HUDEP-2 (cell line): ENCODE measurements around the gene TCF25.
"Not testable (repeated sequence)": the region's sequence is repeated elsewhere in the genome, so short reads cannot be mapped to it uniquely, and the experiment has no call there.

ENCODE experiments used
- DNase-seq, 76 experiments: peaks; one replicate each; lab custom pipeline; 2025; ENCODE audit not compliant: unreplicated experiment in 76 of 76; lab: John Stamatoyannopoulos, UW

Gene TCF25

GRCh38 chr16:89900885-89901284, 27.5 kb downstream of the TCF25 start:
- no peak for DNase-seq

DNA sequence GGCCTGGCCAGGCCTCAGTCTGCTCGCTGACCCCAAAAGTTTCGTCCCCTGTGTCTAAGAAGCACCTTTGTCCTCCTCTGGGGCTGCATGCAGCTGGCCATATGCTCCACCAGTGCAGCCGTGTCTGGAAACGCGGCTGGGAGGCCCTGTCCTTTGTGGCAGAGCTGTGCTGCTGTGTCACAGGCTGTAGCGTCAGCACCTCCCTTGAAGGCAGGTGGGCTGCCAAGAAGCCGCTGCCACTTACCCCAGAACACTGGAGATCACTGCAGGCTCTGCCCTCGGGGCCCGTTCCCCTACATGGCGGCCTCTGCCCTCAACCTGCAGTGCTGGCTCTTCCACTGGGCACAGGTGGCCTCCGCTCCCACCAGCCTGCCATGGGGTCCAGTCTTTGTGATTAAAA, 29.6 kb downstream of the TCF25 start:
- no peak for DNase-seq

- no peak for DNase-seq
These were observed 30.6 kb downstream of the TCF25 start for GRCh38 chr16:89903908-89904515.

DNA sequence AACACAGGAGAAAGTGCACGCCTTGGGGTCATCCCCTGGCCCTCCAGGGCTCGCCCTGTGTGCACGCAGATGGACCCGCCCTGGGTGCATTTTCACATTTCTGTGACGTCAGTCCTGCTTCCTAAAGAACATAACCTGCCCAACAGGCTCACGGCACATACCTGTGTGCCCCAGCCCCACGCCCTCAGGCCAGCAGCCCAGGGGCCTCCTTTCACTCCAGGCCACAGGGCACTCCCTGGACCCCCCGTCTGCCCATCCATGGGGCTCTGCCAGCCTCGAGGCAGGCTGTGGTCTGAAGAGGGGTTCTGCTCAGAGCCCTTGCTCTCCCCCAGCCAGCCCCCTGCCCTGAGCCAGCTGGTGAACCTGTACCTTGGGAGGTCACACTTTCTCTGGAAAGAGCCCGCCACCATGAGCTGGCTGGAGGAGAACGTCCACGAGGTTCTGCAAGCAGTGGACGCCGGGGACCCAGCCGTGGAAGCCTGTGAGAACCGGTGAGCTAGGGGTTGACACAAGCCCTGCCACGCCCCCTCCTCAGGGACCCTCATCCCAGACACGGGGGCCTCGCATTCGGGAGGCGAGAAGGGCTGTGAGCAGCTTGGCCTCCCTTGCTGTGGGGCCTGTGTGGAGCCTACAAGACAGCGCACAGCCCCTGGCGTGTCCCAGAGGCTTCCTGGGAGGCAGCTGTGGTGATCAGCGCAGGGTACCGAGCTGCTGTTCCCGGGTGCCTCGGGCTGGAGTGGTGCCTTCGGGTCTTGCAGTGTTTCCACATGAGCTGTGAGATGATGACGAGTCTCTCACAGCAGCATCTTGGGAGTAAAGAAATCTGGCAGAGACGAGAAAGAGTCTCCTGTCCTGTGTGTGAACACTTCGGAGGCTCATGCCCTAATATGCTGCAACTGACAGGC, 31.5 kb downstream of the TCF25 start:
- DNase-seq, result no peak

GRCh38 chr16:89905511-89906139, 32.2 kb downstream of the TCF25 start:
- DNase-seq, result no peak

DNA sequence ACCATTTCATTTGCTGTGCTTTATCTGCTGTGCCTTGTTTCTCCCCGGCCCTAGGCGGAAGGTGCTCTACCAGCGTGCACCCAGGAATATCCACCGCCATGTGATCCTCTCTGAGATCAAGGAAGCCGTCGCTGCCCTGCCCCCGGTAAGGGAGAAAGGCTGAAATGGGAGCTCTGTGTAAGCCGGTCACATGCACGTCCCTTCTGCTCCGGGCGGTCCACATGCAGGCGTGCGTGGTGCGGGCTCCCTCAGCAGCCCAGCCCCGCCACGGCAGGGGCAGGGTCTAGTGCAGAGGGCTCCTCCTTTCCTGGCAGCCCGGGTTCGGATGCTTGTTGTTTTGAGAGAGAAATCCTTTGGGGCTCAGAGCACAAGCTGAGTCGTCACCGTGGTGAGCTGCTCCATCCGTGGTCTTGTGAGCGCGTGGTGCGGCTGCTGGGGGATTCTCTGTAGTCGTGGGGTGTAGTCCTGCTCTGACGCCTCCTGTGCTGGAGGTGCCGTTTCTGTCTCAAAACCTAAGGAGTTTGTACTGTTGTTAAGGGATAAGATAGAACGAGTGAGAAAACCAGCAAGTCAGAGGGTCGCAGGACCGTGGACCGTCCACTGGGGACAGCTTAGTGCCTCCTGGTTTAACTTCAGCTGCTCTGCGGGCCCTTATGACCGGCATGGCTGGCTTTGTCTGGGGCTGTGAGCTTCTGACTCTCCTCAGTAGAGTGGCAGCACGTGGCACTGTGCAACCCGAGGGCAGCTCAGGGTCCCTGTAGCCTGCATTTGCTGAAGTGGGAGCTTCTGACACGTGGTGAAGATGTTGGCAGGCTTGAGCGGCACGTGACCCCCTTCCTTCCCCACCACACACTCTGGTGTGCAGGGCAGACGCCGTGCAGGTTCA, 33.0 kb downstream of the TCF25 start:
- DNase-seq, result no peak

DNA sequence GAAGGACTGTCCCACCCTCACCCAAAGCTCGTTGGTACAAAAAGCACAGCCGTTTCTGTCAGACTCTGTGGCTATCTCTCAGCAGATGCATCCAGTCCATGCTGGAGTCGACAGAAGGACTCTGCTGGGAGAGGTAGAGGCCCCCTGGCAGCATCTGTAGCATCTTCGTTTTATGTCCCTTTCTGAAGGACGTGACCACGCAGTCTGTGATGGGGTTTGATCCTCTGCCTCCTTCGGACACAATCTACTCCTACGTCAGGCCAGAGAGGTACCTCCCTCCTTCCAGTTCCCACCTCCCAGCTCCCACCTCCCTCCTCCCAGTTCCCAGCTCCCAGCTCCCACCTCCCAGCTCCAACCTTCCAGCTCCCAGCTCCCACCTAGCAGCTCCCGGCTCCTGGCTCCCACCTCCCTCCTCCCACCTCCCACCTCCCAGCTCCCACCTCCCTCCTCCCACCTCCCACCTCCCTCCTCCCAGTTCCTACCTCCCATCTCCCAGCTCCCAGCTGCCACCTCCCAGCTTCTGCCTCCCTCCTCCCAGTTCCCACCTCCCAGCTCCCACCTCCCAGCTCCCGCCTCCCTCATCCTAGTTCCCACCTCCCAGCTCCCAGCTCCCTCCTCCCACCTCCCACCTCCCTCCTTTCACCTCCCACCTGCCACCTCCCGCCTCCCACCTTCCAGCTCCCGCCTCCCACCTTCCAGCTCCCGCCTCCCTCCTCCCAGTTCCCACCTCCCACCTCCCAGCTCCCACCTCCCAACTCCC, 33.8 kb downstream of the TCF25 start:
- DNase-seq, result no peak

GRCh38 chr16:89908236-89908635, 34.8 kb downstream of the TCF25 start:
- no peak for DNase-seq

DNA sequence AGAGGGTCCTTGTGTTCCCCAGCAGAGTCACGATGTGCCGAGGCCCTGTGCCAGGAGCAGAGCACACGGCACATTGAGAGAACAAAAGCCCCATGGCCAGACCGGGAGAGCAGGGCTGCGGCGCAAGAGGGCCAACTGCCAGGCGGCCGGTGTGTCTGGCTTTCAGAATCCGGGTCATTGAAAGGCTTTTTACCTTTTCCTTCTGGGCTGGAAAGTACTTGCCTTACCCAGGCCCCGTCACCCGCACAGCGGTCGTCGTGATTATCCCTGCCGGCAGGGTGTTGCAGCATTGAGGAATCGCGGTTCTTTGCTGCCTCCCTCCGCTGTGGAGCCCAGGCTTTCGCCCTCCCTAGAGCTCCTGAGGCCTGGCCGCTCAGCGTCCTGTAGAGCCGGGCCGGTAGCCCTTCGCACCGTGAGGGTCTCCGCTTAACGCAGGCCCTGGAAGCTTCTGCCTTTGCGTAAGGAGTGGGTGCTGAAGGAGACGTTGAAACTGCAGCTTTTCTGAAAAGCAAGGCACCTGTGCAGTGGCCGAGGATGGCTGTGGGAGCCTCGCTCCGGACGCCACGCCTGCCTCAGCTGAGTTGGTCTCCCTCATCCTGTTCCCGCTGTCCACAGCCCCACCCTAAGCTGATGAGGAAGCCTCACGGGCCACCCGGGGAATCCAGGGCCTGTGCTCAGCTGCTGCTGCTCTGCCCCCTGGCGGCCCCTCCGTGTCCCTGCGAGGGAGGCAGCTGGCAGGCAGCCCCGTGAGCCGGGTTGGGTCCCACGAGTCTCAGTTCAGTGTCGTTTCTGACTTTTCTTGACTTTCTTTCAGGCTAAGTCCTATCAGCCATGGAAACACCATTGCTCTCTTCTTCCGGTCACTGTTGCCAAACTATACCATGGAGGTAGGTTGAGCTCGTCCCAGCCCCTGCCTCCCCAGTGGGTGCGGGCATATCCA, 36.7 kb downstream of the TCF25 start:
- peak in 55 of 76 experiments; percentile 10 to 71 (median 51) for DNase-seq

- no peak for DNase-seq
These were observed 37.4 kb downstream of the TCF25 start for GRCh38 chr16:89910717-89911354.

GRCh38 chr16:89911375-89911774, 38.0 kb downstream of the TCF25 start:
- DNase-seq, result no peak

DNA sequence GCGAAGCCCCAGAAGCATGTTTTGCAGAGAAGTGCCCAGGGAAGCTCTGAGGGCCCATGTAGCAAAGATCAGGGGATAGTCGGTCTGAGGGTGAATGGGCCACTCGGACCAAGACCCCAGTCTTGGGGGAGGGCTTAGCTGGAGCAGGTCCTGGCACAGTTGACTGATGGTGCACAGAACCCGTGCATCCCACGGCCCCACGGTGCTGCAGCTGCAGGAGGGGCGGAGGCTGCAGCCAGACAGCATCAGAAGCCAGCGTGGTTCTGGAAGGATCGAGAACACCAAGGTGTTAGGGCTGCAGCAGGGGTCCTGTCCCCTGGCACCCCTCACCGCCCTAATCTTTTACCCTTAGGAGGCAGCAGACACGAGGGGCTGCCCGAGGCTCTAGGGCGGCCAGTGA, 38.8 kb downstream of the TCF25 start:
- DNase-seq, result no peak

DNA sequence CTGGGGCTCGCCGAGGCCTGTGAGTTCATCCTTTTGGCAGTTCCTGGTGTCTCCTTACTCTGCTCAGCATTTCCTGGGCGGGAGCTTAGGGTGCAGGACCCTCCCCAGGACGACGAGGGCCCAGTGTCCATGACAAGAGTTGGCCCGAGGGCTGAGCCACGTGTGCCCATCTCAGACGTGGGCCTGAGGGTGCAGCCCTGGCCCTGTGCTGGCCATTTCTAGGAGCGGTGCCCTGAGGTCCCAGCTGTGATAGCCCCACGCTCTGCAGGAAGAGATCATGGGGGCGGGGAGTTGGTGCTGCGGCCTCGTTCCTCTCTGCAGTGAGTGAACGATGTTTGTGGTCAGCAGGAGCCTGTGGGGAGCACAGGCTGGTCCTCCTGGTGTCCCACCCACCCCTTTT, 39.2 kb downstream of the TCF25 start:
- no peak for DNase-seq

DNA sequence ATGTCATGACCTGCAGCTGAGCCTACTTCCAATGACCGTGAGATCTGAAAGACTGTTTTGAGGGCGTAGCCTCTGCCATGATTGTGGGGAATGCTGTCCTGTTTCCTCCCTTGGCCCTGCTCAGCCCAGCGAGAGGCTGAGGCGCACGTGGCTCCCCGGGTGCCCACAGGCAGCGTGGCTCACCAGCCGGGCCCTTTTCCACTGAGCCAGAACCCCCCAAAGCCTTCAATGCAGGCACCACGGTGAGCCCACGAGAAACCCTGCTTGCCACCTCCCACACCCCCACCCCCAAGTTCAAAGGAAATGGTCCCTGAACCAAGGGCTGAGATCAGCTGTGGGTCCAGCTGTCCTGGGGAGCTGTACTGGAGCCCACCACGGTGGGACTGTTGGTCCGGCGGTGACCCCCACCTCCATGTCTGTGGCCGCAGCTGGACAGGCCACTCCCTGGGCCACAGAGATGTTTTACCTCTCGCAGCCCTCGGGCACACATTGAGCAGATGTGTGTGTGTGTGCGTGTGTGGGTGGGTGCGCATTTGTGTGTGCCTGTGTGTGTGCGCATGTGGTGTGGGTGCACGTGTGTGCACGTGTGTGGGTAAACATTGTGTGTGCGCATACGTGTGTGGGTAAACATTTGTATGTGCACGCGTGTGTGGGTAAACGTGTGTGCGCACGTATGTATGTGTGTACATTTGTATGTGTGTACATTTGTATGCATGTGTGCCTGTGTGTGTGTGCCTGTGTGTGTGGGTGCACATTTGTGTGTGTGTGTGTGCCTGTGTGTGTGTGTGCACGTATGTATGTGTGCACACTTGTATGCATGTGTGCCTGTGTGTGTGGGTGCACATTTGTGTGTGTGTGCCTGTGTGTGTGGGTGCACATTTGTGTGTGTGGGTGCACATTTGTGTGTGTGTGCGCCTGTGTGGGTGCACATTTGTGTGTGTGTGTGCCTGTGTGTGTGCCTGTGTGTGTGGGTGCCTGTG, 40.3 kb downstream of the TCF25 start:
- no peak for DNase-seq

DNA sequence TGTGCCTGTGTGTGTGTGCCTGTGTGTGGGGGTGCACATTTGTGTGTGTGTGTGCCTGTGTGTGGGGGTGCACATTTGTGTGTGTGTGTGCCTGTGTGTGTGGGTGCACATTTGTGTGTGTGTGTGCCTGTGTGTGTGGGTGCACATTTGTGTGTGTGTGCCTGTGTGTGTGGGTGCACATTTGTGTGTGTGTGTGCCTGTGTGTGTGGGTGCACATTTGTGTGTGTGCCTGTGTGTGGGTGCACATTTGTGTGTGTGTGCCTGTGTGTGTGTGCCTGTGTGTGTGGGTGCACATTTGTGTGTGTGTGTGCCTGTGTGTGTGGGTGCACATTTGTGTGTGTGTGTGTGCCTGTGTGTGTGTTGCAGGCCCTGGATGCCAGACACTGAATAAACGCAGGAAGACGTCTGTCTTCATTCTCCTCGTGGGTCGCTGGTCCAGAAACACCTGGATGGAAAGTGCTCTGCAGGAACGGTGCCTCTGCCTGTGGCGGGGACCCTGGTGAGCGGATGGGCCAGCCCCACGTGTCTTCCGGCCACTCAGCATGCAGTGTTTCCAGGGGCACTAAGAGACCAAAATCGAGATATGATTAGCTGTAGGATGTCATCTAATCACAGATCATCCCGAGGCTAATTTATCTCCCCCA, 41.4 kb downstream of the TCF25 start:
- DNase-seq, result not testable (repeated sequence)

DNA sequence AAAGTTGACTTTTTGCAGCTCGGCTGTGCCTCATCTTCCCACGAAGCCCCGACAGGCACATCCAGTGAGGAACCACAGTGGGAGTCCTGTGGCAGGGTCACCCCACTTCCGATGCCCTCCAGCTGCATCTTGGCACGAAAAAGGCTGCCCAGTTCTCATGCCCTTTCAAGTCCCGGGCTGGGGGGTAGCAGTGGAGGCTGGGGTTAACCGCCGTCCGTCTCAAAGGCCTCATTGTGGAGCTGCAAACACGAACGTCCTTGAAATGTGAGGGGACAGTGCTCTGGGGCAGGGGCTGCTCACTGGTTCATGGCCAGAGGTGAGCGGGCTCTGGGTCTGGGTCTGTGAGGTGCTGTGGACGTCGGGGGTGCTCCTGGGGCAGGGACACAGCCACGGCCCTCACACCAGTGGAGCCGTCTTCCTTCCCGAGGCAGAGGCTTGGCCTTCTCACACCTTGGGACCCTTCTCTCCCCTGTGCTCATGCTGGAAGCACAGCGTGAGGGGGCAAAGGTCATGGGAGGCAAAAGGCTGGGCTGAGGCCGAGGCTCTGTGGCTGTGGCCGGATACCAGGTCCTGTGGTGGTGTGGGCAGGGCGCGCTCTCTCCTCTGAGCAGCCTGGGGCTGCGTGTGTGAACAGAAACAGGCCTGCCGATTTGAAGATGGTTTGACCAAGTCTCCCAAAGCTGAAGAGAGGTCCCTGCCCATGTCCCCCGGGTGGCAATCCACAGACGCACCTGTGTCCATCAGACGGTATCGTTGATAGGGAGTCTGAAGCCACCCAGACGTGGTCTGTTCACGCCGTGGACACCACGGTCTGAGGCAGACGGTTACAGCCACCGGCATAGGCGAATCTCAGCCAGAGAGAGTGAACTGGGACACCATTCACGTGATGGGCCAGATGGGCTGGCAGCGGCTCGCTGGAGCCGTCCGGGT, 42.2 kb downstream of the TCF25 start:
- peak in 1 of 76 experiments; percentile 3 for DNase-seq
